IMR-90 (cell line): ENCODE results near the gene MTCL1. TPM values are rescaled to one million over a fixed set of nuclear protein-coding genes. Genes with fewer than 3 reads are reported as not detected.

ENCODE experiments used
- ATAC-seq: fragments of 200-7000 bp; cut with Tn5 transposase; 2 replicates; pipeline ENCODE4 v1.9.1; 2020; ENCODE audit warnings: low read depth, mild to moderate bottlenecking, moderate library complexity
- BruUV-seq: library from RNA; stranded (reverse); fragments of 400-500 nt; replicated peaks from 2 replicates; lab custom pipeline; 2021; lab: Mats Ljungman, UMichigan
- CTCF ChIA-PET: fragments of 300-600 bp; formaldehyde crosslinking; extraction: SDS; loops from one replicate; lab custom pipeline; 2021; ENCODE audit warnings: antibody characterized with exemption; lab: Yijun Ruan, JAX
- POLR2A ChIA-PET: fragments of 300-600 bp; sonication (Branson Sonifier 250); formaldehyde crosslinking; loops from one replicate; lab custom pipeline; 2022; ENCODE audit warnings: antibody characterized with exemption; ENCODE audit not compliant: unreplicated experiment; lab: Charles Lee
- DNase-seq: peaks from one replicate; pipeline ENCODE4 v3.0.0; 2013
- H2AFZ ChIP-seq: replicated peaks from 2 replicates; pipeline ENCODE3; 2013; ENCODE audit warnings: low read length, mild to moderate bottlenecking; ENCODE audit not compliant: poor library complexity
- H2AK5ac ChIP-seq: 2 replicates; pipeline ENCODE4 v1.6.1; 2013; ENCODE audit warnings: low read depth, low read length, inconsistent platforms
- H2AK9ac ChIP-seq: replicated peaks from 2 replicates; pipeline ENCODE3; 2013; ENCODE audit warnings: mild to moderate bottlenecking, low read depth, low read length, moderate library complexity; ENCODE audit not compliant: poor library complexity
- H2BK120ac ChIP-seq: 2 replicates; pipeline ENCODE4 v1.6.1; 2013; ENCODE audit warnings: low read depth, low read length, inconsistent platforms
- H2BK15ac ChIP-seq: 3 replicates; pipeline ENCODE4 v1.6.1; 2013; ENCODE audit warnings: low read depth, low read length, inconsistent platforms
- H2BK20ac ChIP-seq: 2 replicates; pipeline ENCODE4 v1.6.1; 2013; ENCODE audit warnings: low read depth, mild to moderate bottlenecking, inconsistent platforms, low read length, moderate library complexity
- H2BK5ac ChIP-seq: 2 replicates; pipeline ENCODE4 v1.6.1; 2013; ENCODE audit warnings: mild to moderate bottlenecking, low read depth, low read length, inconsistent platforms; ENCODE audit not compliant: poor library complexity, severe bottlenecking
- H3K14ac ChIP-seq: replicated peaks from 2 replicates; pipeline ENCODE4 v1.6.1; 2013; ENCODE audit warnings: low read depth, low read length, inconsistent platforms
- H3K18ac ChIP-seq: 2 replicates; pipeline ENCODE4 v1.6.1; 2013; ENCODE audit warnings: low read depth, low read length, control low read depth
- H3K23ac ChIP-seq: 2 replicates; pipeline ENCODE4 v1.6.1; 2013; ENCODE audit warnings: low read depth, low read length, inconsistent platforms
- H3K27ac ChIP-seq: 2 replicates; pipeline ENCODE4 v1.5.1; 2013; ENCODE audit warnings: mild to moderate bottlenecking, control low read depth, low read length; ENCODE audit not compliant: insufficient read depth
- H3K27me3 ChIP-seq: 2 replicates; pipeline ENCODE4 v1.6.1; 2013; ENCODE audit warnings: low read length; ENCODE audit not compliant: control insufficient read depth, insufficient read depth
- H3K36me3 ChIP-seq: 2 replicates; pipeline ENCODE4 v1.6.1; 2013; ENCODE audit warnings: low read length, mixed read lengths; ENCODE audit not compliant: control insufficient read depth, insufficient read depth
- H3K4ac ChIP-seq: 2 replicates; pipeline ENCODE4 v1.6.1; 2013; ENCODE audit warnings: low read depth, low read length, inconsistent platforms
- H3K4me1 ChIP-seq: 2 replicates; pipeline ENCODE4 v1.6.1; 2013; ENCODE audit warnings: low read length, mixed read lengths; ENCODE audit not compliant: control insufficient read depth, insufficient read depth
- H3K4me2 ChIP-seq: 2 replicates; pipeline ENCODE4 v1.6.1; 2013; ENCODE audit warnings: low read depth, mild to moderate bottlenecking, control low read depth, low read length, moderate library complexity
- H3K4me3 ChIP-seq: 2 replicates; pipeline ENCODE4 v1.5.1; 2013; ENCODE audit warnings: low read depth, mild to moderate bottlenecking, control low read depth, low read length, moderate library complexity; ENCODE audit not compliant: insufficient read depth
- H3K56ac ChIP-seq: 2 replicates; pipeline ENCODE4 v1.6.1; 2013; ENCODE audit warnings: low read length, inconsistent platforms; ENCODE audit not compliant: insufficient read depth; ENCODE audit errors: extremely low read depth
- H3K79me1 ChIP-seq, 2 experiments: 2 replicates each; pipeline ENCODE4 v1.6.1; 2013; ENCODE audit warnings: low read length in 2 of 2, inconsistent platforms in 1 of 2, low read depth in 1 of 2
- H3K9ac ChIP-seq: 2 replicates; pipeline ENCODE4 v1.6.1; 2013; ENCODE audit warnings: low read depth, low read length, control low read depth
- H3K9me1 ChIP-seq: 2 replicates; pipeline ENCODE4 v1.6.1; 2013; ENCODE audit warnings: low read length, inconsistent platforms; ENCODE audit not compliant: insufficient read depth
- H3K9me3 ChIP-seq: 2 replicates; pipeline ENCODE4 v1.6.1; 2013; ENCODE audit warnings: low read length; ENCODE audit not compliant: control insufficient read depth, insufficient read depth
- H4K20me1 ChIP-seq: 2 replicates; pipeline ENCODE4 v1.6.1; 2013; ENCODE audit warnings: low read length, inconsistent platforms; ENCODE audit not compliant: insufficient read depth
- H4K5ac ChIP-seq: 2 replicates; pipeline ENCODE4 v1.6.1; 2013; ENCODE audit warnings: mild to moderate bottlenecking, low read depth, low read length, control low read depth
- H4K8ac ChIP-seq, 2 experiments: 2 replicates each; pipeline ENCODE4 v1.6.1; 2013; ENCODE audit warnings: low read depth in 2 of 2, low read length in 2 of 2, control low read depth in 1 of 2, inconsistent platforms in 1 of 2
- H4K91ac ChIP-seq: 2 replicates; pipeline ENCODE4 v1.6.1; 2013; ENCODE audit warnings: low read depth, low read length, inconsistent platforms; ENCODE audit not compliant: insufficient read depth
- BHLHE40 ChIP-seq: fragments of 150-350 bp; IDR thresholded peaks from 2 replicates; pipeline ENCODE4 v1.6.1; 2016; ENCODE audit warnings: mild to moderate bottlenecking, low read depth, low read length
- CEBPB ChIP-seq: IDR thresholded peaks from 2 replicates; pipeline ENCODE4 v1.6.1; 2012; ENCODE audit warnings: low read depth, low read length, improper control_type of control experiment
- CHD1 ChIP-seq: IDR thresholded peaks from 2 replicates; pipeline ENCODE4 v1.6.1; 2012; ENCODE audit warnings: low read depth, low read length, improper control_type of control experiment
- MAZ ChIP-seq: IDR thresholded peaks from 2 replicates; pipeline ENCODE4 v1.6.1; 2012; ENCODE audit warnings: low read depth, mild to moderate bottlenecking, low read length, improper control_type of control experiment, moderate library complexity, borderline replicate concordance
- NFE2L2 ChIP-seq: fragments of 150-350 bp; IDR thresholded peaks from 2 replicates; pipeline ENCODE4 v1.6.1; 2016; ENCODE audit warnings: low read depth, mild to moderate bottlenecking, low read length
- POLR2A ChIP-seq: IDR thresholded peaks from 2 replicates; pipeline ENCODE4 v1.6.1; 2012; ENCODE audit warnings: mild to moderate bottlenecking, low read depth, low read length
- RAD21 ChIP-seq: IDR thresholded peaks from 2 replicates; pipeline ENCODE4 v1.6.1; 2012; ENCODE audit warnings: low read length, improper control_type of control experiment
- RCOR1 ChIP-seq: IDR thresholded peaks from 2 replicates; pipeline ENCODE4 v1.6.1; 2012; ENCODE audit warnings: mild to moderate bottlenecking, low read length, improper control_type of control experiment; ENCODE audit not compliant: insufficient replicate concordance
- WGBS, 2 experiments: methylation state at CpG; one replicate each; pipeline versions ENCODE4 v1.1.5 to v1.1.7; 2013; ENCODE audit warnings: missing lambda C conversion rate in 2 of 2; ENCODE audit not compliant: insufficient read length in 1 of 2; ENCODE audit errors: extremely low coverage in 2 of 2; 5-methylcytosine and 5-hydroxymethylcytosine counted together
- dilution Hi-C: fragments of 300-500 bp; cut with HindIII; formaldehyde crosslinking; loops from one replicate; pipeline ENCODE4 v1.14.3; 2018; ENCODE audit warnings: low sequenced_read_pairs; ENCODE audit not compliant: unreplicated experiment
- in situ Hi-C: fragments of 300-500 bp; cut with MboI; formaldehyde crosslinking; loops from 3 replicates; pipeline ENCODE4 v1.14.3; 2019; ENCODE audit warnings: low sequenced_read_pairs, inconsistent platforms, mixed read lengths
- intact Hi-C: fragments of 100-400 bp; cut with micrococcal nuclease; formaldehyde crosslinking; loops from 2 replicates; pipeline ENCODE4 v1.10.0; 2022
- polyA plus RNA-seq, 3 experiments: library from polyadenylated mRNA; depleted of rRNA; stranded (reverse); fragments of >200 nt; gene quantifications; 2 replicates each; pipeline ENCODE4 v1.2.3, GENCODE V29; 2012; ENCODE audit warnings: low replicate concordance in 1 of 3
- total RNA-seq: library from RNA; depleted of rRNA; stranded (reverse); fragments of >200 nt; gene quantifications from 2 replicates; pipeline ENCODE4 v1.2.3, GENCODE V29; 2012
- TF ChIP-seq, protein P1 (sequence below): fragments of 150-350 bp; IDR thresholded peaks from 2 replicates; pipeline ENCODE4 v1.6.1; 2016; ENCODE audit warnings: low read depth, mild to moderate bottlenecking, low read length, moderate library complexity, borderline replicate concordance
- TF ChIP-seq, protein P2 (sequence below): conservative IDR thresholded peaks from 2 replicates; pipeline ENCODE4 v1.5.1; 2012; ENCODE audit warnings: mild to moderate bottlenecking, low read depth, low read length, improper control_type of control experiment

The MTCL1 gene
- total and polyA plus RNA-seq, 2 of the 4 experiments (the other 2 are of a cell fraction): 29.0 to 45.3 TPM

DNA sequence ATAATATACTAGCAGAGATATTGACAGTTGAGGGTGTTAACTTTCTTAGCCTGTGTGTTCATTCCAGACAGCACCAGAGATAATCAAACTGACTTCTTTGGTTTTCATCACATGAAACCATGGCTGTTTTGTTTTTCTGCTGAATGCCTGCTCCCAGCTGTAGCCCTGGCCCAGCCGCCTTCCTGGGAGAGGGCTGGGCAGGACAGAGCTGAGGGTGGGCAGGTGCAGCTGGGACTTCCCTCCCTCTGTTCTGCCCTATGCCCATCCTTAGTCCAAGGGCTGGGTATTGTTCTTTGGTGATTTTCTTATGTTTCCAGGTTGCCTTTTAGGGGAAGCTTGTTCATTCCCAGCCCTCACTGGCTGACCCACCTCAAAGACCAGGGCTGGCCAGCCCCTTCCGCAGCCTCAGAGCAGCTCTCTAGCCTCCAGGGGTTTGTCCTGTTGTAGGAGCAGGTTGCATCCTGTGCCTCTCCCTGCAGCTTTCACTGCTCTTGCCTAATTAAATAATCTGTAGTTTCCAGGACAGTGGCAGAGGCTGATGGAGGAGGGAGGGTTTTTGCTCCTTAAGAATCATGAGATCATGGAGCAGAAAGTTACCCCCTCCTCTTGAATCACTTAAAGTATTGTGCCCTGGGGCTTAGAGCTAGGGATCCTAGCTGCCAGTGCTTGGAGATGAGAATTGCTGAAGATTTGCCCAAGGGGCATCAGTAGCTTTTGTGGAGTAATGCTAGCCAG is 61.4 kb downstream of the MTCL1 start:
- H3K9me3 ChIP-seq: no peaks in the 10 kb centered on the region
- H3K14ac ChIP-seq: peak overlapping the region; percentile 35; the same call in 1 of the 2 replicates
- BruUV-seq: no TSS peak
- in situ Hi-C loops (no loop called here), dilution Hi-C loops (no loop called here), intact Hi-C loops (no loop called here)
- no peak overlapping the region for H3K9ac ChIP-seq
- DNase-seq: no peak
- no peak overlapping the region for H2BK20ac ChIP-seq
- peaks cover 13% of the 10 kb centered on the region for H3K4me1 ChIP-seq
- TF ChIP-seq BHLHE40 (no peak), CHD1 (no peak), POLR2A (no peak), RCOR1 (no peak), RAD21 (no peak), MAZ (no peak), NFE2L2 (no peak), CEBPB (no peak)
- TF ChIP-seq, protein P1, sequence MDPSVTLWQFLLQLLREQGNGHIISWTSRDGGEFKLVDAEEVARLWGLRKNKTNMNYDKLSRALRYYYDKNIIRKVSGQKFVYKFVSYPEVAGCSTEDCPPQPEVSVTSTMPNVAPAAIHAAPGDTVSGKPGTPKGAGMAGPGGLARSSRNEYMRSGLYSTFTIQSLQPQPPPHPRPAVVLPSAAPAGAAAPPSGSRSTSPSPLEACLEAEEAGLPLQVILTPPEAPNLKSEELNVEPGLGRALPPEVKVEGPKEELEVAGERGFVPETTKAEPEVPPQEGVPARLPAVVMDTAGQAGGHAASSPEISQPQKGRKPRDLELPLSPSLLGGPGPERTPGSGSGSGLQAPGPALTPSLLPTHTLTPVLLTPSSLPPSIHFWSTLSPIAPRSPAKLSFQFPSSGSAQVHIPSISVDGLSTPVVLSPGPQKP: no peak
- TF ChIP-seq, protein P2, sequence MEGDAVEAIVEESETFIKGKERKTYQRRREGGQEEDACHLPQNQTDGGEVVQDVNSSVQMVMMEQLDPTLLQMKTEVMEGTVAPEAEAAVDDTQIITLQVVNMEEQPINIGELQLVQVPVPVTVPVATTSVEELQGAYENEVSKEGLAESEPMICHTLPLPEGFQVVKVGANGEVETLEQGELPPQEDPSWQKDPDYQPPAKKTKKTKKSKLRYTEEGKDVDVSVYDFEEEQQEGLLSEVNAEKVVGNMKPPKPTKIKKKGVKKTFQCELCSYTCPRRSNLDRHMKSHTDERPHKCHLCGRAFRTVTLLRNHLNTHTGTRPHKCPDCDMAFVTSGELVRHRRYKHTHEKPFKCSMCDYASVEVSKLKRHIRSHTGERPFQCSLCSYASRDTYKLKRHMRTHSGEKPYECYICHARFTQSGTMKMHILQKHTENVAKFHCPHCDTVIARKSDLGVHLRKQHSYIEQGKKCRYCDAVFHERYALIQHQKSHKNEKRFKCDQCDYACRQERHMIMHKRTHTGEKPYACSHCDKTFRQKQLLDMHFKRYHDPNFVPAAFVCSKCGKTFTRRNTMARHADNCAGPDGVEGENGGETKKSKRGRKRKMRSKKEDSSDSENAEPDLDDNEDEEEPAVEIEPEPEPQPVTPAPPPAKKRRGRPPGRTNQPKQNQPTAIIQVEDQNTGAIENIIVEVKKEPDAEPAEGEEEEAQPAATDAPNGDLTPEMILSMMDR: no peak
- no peak overlapping the region for H3K23ac ChIP-seq
- ATAC-seq: no peak; the same call in 1 of the 2 replicates
- no peak overlapping the region for H3K4me3 ChIP-seq
- peaks cover under 1% of the 10 kb centered on the region; the same call in 1 of the 2 replicates for H4K20me1 ChIP-seq
- CTCF ChIA-PET: no interaction called here
- no peak overlapping the region for H2BK15ac ChIP-seq
- H4K5ac ChIP-seq: peak overlapping the region; percentile 16
- no CpG with 5 or more reads among the region's 2 CpGs for WGBS, 2 experiments
- H3K36me3 ChIP-seq: peaks cover 31% of the 10 kb centered on the region
- H3K56ac ChIP-seq: no peak overlapping the region
- H2AFZ ChIP-seq: no peak overlapping the region
- no peak overlapping the region for H3K18ac ChIP-seq
- H3K9me1 ChIP-seq: peaks cover 14% of the 10 kb centered on the region
- H2BK5ac ChIP-seq: no peak overlapping the region
- H3K4ac ChIP-seq: no peak overlapping the region
- H2BK120ac ChIP-seq: no peak overlapping the region
- H2AK5ac ChIP-seq: no peak overlapping the region
- H3K27ac ChIP-seq: no peak overlapping the region
- peaks cover 47 to 78% of the 10 kb centered on the region in 2 experiments for H3K79me1 ChIP-seq
- H3K27me3 ChIP-seq: no peaks in the 10 kb centered on the region
- no peak overlapping the region for H4K8ac ChIP-seq
- H3K4me2 ChIP-seq: no peak overlapping the region
- POLR2A ChIA-PET: no interaction called here
- H2AK9ac ChIP-seq: no peak overlapping the region
- H4K91ac ChIP-seq: no peak overlapping the region
